PC-9 (cell line): ENCODE data around the gene ZC3HAV1. TPM values are rescaled to one million over a fixed set of nuclear protein-coding genes. Genes with fewer than 3 reads are reported as not detected.
"Not testable (repeated sequence)": the region's sequence is repeated elsewhere in the genome, so short reads cannot be mapped to it uniquely, and the experiment has no call there.

Source experiments
- BruUV-seq: library from RNA; stranded (reverse); fragments of 400-500 nt; replicated peaks from 2 replicates; lab custom pipeline; 2021; lab: Mats Ljungman, UMichigan
- CTCF ChIA-PET: fragments of 300-600 bp; sonication (Branson Sonifier 250); formaldehyde crosslinking; loops from one replicate; lab custom pipeline; 2022; ENCODE audit warnings: antibody characterized with exemption; lab: Charles Lee
- POLR2A ChIA-PET: fragments of 300-600 bp; sonication (Branson Sonifier 250); formaldehyde crosslinking; loops from one replicate; lab custom pipeline; 2022; ENCODE audit warnings: antibody characterized with exemption; ENCODE audit not compliant: unreplicated experiment; lab: Charles Lee
- DNase-seq, 2 experiments: peaks; one replicate each; pipeline versions ENCODE4 v3.0.0 to v3.0.0-alpha.2; 2015 to 2022; ENCODE audit warnings: mixed read lengths in 1 of 2
- H2AFZ ChIP-seq: fragments of 200-600 bp; sonication (generic); 2 replicates; pipeline ENCODE4 v1.8.1; 2017; ENCODE audit warnings: antibody characterized with exemption
- H3F3A ChIP-seq: fragments of 200-600 bp; sonication (generic); 2 replicates; pipeline ENCODE4 v1.8.1; 2017; ENCODE audit warnings: antibody characterized with exemption, mild to moderate bottlenecking, low read depth; ENCODE audit not compliant: insufficient read depth
- H3K27ac ChIP-seq: fragments of 200-600 bp; sonication (generic); 2 replicates; pipeline ENCODE4 v1.6.1; 2016; ENCODE audit warnings: mixed run types
- H3K27me3 ChIP-seq: fragments of 200-600 bp; sonication (generic); 2 replicates; pipeline ENCODE4 v1.6.1; 2016; ENCODE audit warnings: low read depth, mixed run types; ENCODE audit not compliant: insufficient read depth
- H3K36me3 ChIP-seq: fragments of 200-600 bp; sonication (generic); 2 replicates; pipeline ENCODE4 v1.6.1; 2016; ENCODE audit warnings: low read depth, mixed run types
- H3K4me1 ChIP-seq: fragments of 200-600 bp; sonication (generic); replicated peaks from 2 replicates; pipeline ENCODE4 v1.6.1; 2016; ENCODE audit warnings: mixed run types; ENCODE audit not compliant: insufficient read depth
- H3K4me2 ChIP-seq: fragments of 200-600 bp; sonication (generic); 2 replicates; pipeline ENCODE4 v1.6.1; 2017; ENCODE audit warnings: mixed run types
- H3K4me3 ChIP-seq: fragments of 200-600 bp; sonication (generic); 2 replicates; pipeline ENCODE4 v1.6.1; 2016; ENCODE audit warnings: mixed run types
- H3K79me2 ChIP-seq: fragments of 200-600 bp; sonication (generic); 2 replicates; pipeline ENCODE4 v1.6.1; 2017; ENCODE audit warnings: low read depth, mixed run types
- H3K9me2 ChIP-seq: fragments of 200-600 bp; sonication (generic); 2 replicates; pipeline ENCODE4 v1.8.1; 2017; ENCODE audit warnings: mild to moderate bottlenecking; ENCODE audit not compliant: insufficient read depth
- H3K9me3 ChIP-seq: fragments of 200-600 bp; sonication (generic); 2 replicates; pipeline ENCODE4 v1.8.1; 2016; ENCODE audit warnings: low read depth; ENCODE audit not compliant: insufficient read depth
- H4K20me1 ChIP-seq: fragments of 200-600 bp; sonication (generic); 2 replicates; pipeline ENCODE4 v1.8.1; 2017; ENCODE audit not compliant: insufficient read depth
- EZH2 ChIP-seq: fragments of 200-600 bp; sonication (generic); IDR thresholded peaks from 2 replicates; pipeline ENCODE4 v1.8.0; 2017; ENCODE audit warnings: antibody characterized with exemption, low read depth
- intact Hi-C: fragments of 100-400 bp; cut with micrococcal nuclease; formaldehyde crosslinking; loops from one replicate; pipeline ENCODE4 v1.10.0; 2022; ENCODE audit not compliant: unreplicated experiment
- total RNA-seq: library from RNA; stranded (reverse); gene quantifications from 2 replicates; pipeline ENCODE4 v1.2.3, GENCODE V29; 2021
- TF ChIP-seq, protein P1 (sequence below): fragments of 200-600 bp; sonication (generic); conservative IDR thresholded peaks from 2 replicates; pipeline ENCODE4 v1.6.1; 2017; ENCODE audit warnings: mixed run types, antibody characterized with exemption, mild to moderate bottlenecking, moderate library complexity

ZC3HAV1 gene
- total RNA-seq, 1 experiment from 2014 or later, result 36.7 TPM

DNA sequence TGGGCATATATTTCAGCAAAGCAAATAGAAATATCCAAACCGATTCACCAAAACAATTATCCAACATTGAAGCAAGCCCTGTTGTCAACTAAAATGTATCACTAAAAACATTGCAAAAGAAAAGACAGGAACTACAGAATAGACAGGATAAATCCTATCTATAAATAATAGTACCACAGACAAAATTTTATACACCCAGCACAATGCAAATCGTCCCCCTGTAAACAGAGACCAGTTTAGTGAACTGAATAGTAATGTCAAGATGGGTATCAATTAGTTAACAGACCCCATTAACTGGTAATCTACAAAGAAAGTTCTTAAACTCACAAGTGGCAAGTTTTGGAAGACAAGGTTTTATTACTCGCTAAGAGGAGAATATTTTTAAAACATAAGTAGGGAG lies 4.0 kb downstream of the ZC3HAV1 start:
- intact Hi-C loops, result no loop called here
- BruUV-seq, result no TSS peak

DNA sequence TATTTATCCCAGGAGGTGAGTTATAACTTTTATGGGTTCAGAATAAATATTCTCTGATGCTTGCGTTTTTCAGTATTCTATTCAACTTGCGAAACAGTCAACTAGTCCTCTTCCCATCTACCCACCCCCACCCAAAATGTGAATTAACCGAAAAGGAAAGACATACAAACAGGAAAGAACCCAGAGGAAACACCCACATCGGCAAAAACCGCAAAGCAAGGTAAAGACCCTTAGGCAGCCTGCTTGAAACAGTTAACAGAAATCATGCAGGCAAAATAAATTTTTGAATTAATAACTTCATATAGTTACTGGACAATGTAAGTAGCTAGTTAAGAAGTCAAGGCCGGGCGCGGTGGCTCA lies 5.4 kb downstream of the ZC3HAV1 start:
- no peak for DNase-seq
- H3K27ac ChIP-seq, result no peak overlapping the region
- no peaks in the 10 kb centered on the region for H3K27me3 ChIP-seq
- no peak overlapping the region for H3K4me2 ChIP-seq
- TF ChIP-seq, protein P1, sequence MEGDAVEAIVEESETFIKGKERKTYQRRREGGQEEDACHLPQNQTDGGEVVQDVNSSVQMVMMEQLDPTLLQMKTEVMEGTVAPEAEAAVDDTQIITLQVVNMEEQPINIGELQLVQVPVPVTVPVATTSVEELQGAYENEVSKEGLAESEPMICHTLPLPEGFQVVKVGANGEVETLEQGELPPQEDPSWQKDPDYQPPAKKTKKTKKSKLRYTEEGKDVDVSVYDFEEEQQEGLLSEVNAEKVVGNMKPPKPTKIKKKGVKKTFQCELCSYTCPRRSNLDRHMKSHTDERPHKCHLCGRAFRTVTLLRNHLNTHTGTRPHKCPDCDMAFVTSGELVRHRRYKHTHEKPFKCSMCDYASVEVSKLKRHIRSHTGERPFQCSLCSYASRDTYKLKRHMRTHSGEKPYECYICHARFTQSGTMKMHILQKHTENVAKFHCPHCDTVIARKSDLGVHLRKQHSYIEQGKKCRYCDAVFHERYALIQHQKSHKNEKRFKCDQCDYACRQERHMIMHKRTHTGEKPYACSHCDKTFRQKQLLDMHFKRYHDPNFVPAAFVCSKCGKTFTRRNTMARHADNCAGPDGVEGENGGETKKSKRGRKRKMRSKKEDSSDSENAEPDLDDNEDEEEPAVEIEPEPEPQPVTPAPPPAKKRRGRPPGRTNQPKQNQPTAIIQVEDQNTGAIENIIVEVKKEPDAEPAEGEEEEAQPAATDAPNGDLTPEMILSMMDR, result no peak
- TF ChIP-seq EZH2, result no peak
- H3F3A ChIP-seq, result no peaks in the 10 kb centered on the region; the same call in 1 of the 2 replicates
- CTCF ChIA-PET, result interaction anchor here (0.7 kb wide), 2 partner anchors 528 to 684 kb away, joined by 5 to 7 read pairs; no protein-coding TSS in a partner anchor
- H3K4me3 ChIP-seq, result no peak overlapping the region
- H3K36me3 ChIP-seq, result peaks cover 1% of the 10 kb centered on the region; the same call in 1 of the 2 replicates
- H3K4me1 ChIP-seq, result peaks cover 15% of the 10 kb centered on the region
- H3K9me2 ChIP-seq, result no peaks in the 10 kb centered on the region
- intact Hi-C loops, result no loop called here
- peaks cover 64% of the 10 kb centered on the region for H3K79me2 ChIP-seq
- no peaks in the 10 kb centered on the region for H3K9me3 ChIP-seq
- BruUV-seq, result no TSS peak
- H2AFZ ChIP-seq, result no peak overlapping the region
- no peaks in the 10 kb centered on the region for H4K20me1 ChIP-seq
- POLR2A ChIA-PET, result interaction anchor here (0.7 kb wide), 1 partner anchor 39 kb away, joined by 3 read pairs; no protein-coding TSS in a partner anchor

More for the DNA sequence above, 4.0 kb downstream of the ZC3HAV1 start:
- ChIA-PET CTCF (interaction anchor here (0.6 kb wide), 1 partner anchor 127 kb away, joined by 3 read pairs; no protein-coding TSS in a partner anchor), POLR2A (no interaction called here)
- peaks cover 21% of the 10 kb centered on the region for H3K4me1 ChIP-seq
- no peaks in the 10 kb centered on the region for H4K20me1 ChIP-seq
- H3K4me3 ChIP-seq, result no peak overlapping the region
- DNase-seq, result no peak
- no peak for TF ChIP-seq EZH2
- TF ChIP-seq, protein P1, result no peak
- no peaks in the 10 kb centered on the region for H3K36me3 ChIP-seq
- H3K27me3 ChIP-seq, result no peaks in the 10 kb centered on the region
- H2AFZ ChIP-seq, result no peak overlapping the region
- peaks cover 61% of the 10 kb centered on the region for H3K79me2 ChIP-seq
- H3K9me2 ChIP-seq, result no peaks in the 10 kb centered on the region
- H3K9me3 ChIP-seq, result no peaks in the 10 kb centered on the region
- H3K4me2 ChIP-seq, result no peak overlapping the region
- H3K27ac ChIP-seq, result no peak overlapping the region
- peaks cover 9% of the 10 kb centered on the region for H3F3A ChIP-seq

DNA sequence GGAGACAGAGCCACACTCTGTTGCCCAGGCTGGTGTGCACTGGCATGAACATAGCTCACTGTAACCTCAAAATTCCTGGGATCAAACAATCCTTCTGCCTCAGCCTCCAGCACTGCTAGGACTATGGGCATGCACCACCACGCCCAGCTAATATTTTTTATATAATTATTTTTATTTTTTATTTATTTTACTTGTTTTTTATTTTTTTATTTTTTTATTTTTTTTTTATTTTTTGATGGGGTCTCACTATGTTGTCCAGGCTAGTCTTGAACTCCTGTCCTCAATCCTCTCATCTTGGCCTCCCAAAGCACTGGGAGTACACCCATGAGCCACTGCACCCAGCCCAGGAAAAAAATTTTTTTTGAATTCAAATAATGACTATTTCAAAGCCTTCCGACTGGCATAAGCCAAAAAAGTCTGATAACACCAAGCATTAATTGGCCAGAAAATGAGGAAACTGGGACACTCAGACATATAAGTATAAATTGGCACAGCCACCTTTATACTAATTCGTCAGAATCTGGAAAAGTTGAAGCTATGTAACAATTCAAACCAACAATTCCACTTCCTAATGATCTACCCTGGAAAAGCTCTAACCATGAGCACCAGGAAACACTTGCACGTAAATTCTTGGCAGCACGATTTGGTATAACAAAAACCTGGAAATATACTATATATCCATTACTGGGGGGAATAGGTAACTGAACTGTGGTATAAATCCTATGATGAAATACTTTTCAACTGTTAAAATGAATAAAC lies 6.3 kb downstream of the ZC3HAV1 start:
- no TSS peak for BruUV-seq
- intact Hi-C loops, result no loop called here
- Histone ChIP-seq H2AFZ (no peak overlapping the region), H3K4me1 (peaks cover 15% of the 10 kb centered on the region), H3K79me2 (peaks cover 63% of the 10 kb centered on the region), H4K20me1 (no peaks in the 10 kb centered on the region), H3K27ac (no peak overlapping the region), H3K9me3 (no peaks in the 10 kb centered on the region), H3K36me3 (peaks cover 4% of the 10 kb centered on the region; the same call in 1 of the 2 replicates), H3K4me2 (no peak overlapping the region), H3F3A (no peaks in the 10 kb centered on the region; the same call in 1 of the 2 replicates), H3K27me3 (no peaks in the 10 kb centered on the region), H3K4me3 (no peak overlapping the region), H3K9me2 (no peaks in the 10 kb centered on the region)
- TF ChIP-seq, protein P1, result no peak
- no peak for TF ChIP-seq EZH2
- POLR2A ChIA-PET, result interaction anchor here (0.6 kb wide), 1 partner anchor 256 kb away, joined by 4 read pairs; no protein-coding TSS in a partner anchor
- no peak for DNase-seq
- CTCF ChIA-PET, result no interaction called here

DNA sequence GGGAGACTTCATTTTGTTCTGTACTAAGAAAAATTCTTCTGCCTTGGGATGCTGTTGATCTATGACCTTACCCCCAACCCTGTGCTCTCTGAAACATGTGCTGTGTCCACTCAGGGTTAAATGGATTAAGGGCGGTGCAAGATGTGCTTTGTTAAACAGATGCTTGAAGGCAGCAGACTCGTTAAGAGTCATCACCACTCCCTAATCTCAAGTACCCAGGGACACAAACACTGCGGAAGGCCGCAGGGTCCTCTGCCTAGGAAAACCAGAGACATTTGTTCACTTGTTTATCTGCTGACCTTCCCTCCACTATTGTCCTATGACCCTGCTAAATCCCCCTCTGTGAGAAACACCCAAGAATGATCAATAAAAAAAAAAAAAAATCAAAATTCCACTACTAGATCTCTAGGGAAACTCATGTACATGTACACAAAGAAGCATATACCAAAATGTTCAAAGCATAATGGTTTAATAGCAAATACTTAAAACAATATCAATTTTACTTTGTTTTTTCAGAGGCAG lies 7.8 kb downstream of the ZC3HAV1 start:
- H3K9me2 ChIP-seq, H3K4me2 ChIP-seq, H3K9me3 ChIP-seq, H4K20me1 ChIP-seq, POLR2A ChIA-PET, intact Hi-C loops, H3K4me1 ChIP-seq, H3K36me3 ChIP-seq, H3F3A ChIP-seq, H2AFZ ChIP-seq, BruUV-seq, H3K27ac ChIP-seq, H3K27me3 ChIP-seq, H3K4me3 ChIP-seq, DNase-seq, CTCF ChIA-PET: not testable (repeated sequence)
- peaks cover 55% of the 10 kb centered on the region for H3K79me2 ChIP-seq
